HepG2 (cell line): ENCODE results near the gene NOTCH3.

Experiments used
- POLR2AphosphoS5 ChIP-seq: IDR thresholded peaks from 2 replicates; pipeline ENCODE4 v1.6.1; 2012; ENCODE audit warnings: low read depth, low read length
- USF2 ChIP-seq, 2 experiments: sonication (generic) in 1 of 2; formaldehyde crosslinking in 1 of 2; IDR thresholded peaks; 2 replicates each; pipeline versions ENCODE4 v1.5.1 to v1.6.1; 2011 to 2020; ENCODE audit warnings: borderline replicate concordance in 1 of 2, low read depth in 1 of 2, low read length in 1 of 2, mild to moderate bottlenecking in 1 of 2, missing genetic modification reagents in 1 of 2, moderate library complexity in 1 of 2
- YY1 ChIP-seq: IDR thresholded peaks from 2 replicates; pipeline ENCODE4 v1.6.1; 2011; ENCODE audit warnings: low read length, low read depth, moderate library complexity, mild to moderate bottlenecking; ENCODE audit not compliant: insufficient read depth, insufficient replicate concordance
- ZNF556 ChIP-seq: sonication (generic); formaldehyde crosslinking; IDR thresholded peaks from 2 replicates; pipeline ENCODE4 v1.4.0; 2020; ENCODE audit warnings: mild to moderate bottlenecking, missing genetic modification reagents, borderline replicate concordance
- ZNF713 ChIP-seq: sonication (generic); formaldehyde crosslinking; IDR thresholded peaks from 2 replicates; pipeline ENCODE4 v1.4.0; 2020; ENCODE audit warnings: mild to moderate bottlenecking, missing genetic modification reagents
- ZNF782 ChIP-seq: sonication (generic); formaldehyde crosslinking; IDR thresholded peaks from 2 replicates; pipeline ENCODE4 v1.4.0; 2020; ENCODE audit warnings: missing genetic modification reagents, mild to moderate bottlenecking, borderline replicate concordance

DNA sequence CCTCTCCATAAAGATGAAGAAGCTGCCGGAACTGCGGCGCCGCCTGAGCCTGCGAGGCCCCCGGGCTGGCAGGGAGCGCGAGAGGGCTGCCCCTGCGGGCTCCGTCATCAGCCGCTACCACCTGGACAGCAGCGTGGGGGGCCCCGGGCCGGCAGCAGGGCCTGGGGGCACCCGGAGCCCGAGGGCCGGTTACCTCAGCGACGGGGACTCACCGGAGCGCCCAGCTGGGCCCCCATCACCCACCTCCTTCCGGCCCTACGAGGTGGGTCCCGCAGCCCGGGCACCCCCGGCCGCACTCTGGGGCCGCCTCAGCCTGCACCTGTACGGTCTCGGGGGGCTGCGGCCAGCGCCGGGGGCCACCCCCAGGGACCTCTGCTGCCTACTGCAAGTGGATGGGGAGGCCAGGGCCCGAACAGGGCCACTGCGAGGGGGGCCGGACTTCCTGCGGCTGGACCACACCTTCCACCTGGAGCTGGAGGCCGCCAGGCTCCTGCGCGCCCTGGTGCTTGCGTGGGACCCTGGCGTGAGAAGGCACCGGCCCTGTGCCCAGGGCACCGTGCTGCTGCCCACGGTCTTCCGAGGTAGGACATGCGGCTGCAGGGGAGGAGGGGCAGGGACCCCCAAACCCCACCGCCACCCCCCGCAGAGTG lies 90.9 kb downstream of the NOTCH3 start:
- TF ChIP-seq USF2 (IDR thresholded peaks at IDR 0.05; ENCODE audit: low read depth, low read length): no peak
- no peak for TF ChIP-seq USF2 (CRISPR knock-in tag; IDR thresholded peaks at IDR 0.05; ENCODE audit: borderline replicate concordance)
- TF ChIP-seq POLR2AphosphoS5: no peak
- no peak for TF ChIP-seq ZNF713 (CRISPR knock-in tag)
- no peak for TF ChIP-seq ZNF782 (CRISPR knock-in tag)
- no peak for TF ChIP-seq YY1
- no peak for TF ChIP-seq ZNF556 (CRISPR knock-in tag)
